Right hindlimb (tissue), 1 donor: ENCODE data around the gene BCAS1.

Source experiments
- DNase-seq: peaks from one replicate; pipeline ENCODE4 v3.0.0-alpha.2; 2018

The BCAS1 gene, protein sequence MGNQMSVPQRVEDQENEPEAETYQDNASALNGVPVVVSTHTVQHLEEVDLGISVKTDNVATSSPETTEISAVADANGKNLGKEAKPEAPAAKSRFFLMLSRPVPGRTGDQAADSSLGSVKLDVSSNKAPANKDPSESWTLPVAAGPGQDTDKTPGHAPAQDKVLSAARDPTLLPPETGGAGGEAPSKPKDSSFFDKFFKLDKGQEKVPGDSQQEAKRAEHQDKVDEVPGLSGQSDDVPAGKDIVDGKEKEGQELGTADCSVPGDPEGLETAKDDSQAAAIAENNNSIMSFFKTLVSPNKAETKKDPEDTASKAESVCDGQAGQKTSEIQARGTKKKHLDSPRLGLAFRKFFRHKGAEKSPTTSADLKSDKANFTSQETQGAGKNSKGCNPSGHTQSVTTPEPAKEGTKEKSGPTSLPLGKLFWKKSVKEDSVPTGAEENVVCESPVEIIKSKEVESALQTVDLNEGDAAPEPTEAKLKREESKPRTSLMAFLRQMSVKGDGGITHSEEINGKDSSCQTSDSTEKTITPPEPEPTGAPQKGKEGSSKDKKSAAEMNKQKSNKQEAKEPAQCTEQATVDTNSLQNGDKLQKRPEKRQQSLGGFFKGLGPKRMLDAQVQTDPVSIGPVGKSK

DNA sequence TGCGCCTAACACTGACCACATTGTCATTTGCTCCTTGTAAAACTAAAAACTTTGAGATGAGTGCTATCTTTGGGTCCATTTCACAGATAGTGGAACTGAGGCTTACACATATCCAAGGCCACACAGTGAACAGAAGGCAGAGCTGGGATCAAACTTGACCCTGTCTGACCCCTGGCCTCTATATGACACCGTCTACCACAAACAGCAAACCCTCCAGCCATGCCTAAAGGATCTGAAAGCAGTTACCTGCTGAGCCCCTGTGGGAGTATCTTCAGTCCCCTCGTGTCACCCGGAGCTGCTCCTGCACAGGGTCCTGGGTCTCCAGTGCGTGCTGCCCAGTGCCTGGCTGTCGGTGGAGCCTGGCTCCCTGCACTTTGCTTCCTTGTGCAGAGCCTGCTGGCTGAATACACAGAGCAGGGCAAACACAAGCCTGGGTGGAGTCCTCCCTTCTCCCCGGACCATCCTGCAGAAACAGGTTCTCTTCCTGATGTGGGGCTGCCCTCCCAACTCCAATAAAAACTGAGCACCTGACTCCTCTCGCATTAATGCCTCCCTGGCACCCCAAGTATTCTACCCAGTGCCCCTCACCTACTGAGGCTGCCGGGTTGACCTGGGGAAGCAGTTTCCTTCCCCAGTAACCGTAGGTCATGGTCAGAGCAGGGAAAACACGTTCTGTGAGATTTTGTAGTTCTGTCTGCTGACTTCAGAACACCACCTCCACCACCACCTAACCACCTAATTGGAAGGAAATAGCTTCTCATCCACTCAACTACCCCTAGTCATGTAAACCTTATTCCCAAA is at the start of gene BCAS1:
Gene BCAS1, minus strand, starts transcription at position 408 of the 801 bp plus-strand sequence. CDS start 11,876 bp downstream, outside the sequence.
- DNase-seq = no peak

DNA sequence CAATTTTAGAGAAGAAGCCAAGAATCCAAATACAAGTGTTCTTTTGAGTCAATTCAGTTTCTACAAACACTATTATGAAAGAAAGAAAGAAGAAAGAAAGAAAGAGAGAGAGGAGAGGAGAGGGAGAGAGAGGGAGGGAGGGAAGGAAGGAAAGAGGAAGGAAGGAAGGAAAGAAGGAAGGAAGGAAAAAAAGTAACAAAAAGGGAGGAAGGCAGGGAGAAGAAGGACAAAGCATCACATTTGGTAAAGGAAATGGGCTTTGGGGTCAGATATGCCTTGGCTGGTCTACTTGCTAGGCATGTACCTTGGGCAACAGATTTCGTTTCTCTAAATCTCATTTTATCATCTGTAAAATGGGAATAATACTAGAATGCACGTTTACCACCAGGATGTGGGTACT is 49.4 kb upstream of the BCAS1 start:
- no peak for DNase-seq

DNA sequence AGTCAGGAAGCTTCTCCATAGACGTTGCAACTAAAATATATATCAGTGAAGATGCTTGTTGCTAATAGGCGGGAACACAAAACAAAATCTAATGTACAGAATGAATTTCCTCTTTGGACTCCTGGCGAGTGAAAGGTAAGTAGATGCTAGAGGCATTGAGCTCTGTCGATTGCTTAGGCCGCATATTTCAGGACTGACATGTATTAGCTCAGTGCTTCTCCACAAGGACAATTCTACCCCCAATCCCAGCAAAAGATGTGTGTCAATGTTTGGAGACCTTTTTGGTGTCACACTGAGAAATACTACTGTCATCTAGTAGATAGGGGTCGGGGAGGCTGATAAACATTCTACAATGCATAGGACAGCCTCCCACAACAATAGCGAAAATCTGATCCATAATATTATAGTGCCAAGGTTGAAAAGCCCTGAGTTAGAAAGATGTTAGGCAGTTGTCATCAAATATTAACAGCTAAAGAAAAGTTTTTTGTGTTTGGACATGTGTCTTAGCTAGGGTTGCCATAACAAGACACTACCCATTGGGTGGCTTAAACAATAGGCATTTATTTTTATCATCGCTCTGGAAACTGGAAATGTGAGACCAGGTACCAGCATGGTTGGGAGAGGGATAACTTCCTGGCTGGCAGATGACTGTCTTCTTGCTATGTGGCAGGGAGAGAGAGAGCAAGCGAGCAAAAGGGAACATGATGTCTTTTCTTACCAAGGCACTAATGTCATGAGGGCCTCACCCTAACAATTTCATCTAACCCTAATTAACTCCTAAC is 48.0 kb upstream of the BCAS1 start:
- no peak for DNase-seq

DNA sequence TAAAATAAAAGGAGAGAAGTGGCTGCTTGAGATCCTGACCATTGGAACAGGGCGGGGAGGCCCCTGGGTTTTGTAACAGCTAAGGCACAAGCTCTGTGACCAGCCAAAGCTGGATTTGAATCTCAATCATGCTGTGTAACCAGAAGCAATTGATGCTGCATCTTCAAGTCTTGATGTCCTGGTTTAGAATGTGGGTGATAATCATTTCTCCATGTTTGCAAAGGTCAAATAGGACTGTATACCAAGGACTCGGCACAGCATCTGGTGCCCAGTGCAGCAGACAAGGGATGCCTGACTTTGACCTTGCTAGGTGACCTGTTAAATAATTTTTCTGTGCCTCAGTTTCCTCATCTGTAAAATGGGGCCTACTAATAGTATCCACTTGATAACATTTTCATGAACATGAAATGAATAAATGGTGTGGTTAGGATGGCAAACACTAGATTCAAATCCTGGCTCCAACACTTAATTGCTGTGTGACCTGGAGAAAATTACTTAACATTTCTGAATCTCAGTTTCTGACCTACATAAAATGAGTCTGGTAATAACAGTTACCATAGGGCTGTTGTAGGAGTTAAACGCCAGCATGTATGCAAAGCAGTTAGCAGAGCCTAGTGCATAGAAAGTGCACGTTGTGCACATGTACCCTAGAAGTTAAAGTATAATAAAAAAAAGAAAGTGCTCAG is 46.3 kb upstream of the BCAS1 start:
- DNase-seq = no peak

DNA sequence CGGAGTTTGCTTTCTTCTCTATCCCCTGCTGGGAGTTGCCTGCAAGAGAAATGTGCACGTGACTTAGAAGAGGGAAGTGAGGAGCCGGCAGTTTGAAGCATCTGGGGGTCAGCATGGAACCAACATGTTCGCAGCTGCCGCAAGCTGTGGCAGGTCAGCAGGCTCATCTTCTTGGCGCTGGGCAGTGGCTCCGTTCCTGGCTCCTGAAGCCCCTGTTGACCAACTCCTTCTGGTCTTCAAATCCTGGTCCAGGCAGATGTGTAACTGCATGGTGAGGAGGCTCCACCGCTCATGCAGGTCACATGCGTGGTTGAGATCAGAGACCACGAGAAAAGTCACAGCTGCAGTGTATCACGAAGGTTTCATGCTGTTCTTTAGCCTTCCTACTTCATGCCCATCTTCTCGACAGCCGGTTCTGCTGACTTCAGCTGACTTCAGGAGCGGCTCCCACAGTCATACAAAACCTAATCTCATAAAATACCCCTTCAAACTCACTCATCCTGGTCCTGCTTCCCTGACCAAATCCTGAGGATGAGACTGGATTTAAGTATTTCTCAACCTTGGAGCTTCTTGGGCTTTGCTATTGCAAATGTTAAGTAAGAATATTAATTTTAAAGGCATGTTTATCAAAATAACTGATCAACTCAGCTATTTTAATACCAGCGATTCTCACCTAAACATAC is 44.9 kb upstream of the BCAS1 start:
- DNase-seq = no peak

DNA sequence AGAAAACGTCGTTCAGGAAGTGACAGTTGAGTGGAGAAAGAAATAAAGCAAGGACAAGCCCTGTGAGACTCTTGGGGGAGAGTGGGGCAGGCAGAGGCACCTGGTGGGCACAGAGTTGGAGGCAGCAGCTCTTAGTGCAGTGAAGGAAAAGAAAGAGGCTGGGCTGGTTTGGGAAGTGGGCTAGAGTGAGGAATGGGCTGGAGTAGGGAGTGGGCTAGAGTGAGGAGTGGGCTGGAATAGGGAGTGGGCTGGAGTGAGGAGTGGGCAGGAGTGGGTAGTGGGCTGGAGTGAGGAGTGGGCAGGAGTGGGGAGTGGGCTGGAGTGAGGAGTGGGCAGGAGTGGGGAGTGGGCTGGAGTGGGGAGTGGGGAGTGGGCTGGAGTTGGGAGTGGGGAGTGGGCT is 43.7 kb upstream of the BCAS1 start:
- no peak for DNase-seq

DNA sequence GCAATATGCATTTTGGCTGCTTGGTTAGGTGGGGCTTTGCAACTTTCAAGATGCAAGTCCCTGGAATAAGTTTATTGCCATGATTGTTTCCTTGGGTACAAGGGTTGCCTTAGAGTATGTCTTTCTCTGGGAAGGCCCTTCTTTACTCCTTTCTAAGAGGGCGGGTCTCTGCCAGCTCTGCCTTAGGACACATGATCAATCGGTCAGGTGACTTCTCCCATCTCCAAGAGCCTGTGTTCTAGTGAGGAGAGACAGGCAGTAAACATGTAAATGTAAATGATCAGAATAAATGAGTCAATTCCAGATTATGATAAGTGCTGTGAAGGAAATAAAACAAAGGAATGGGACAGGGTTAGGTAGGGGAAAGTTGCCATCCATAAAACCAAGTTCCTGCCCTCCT is 43.2 kb upstream of the BCAS1 start:
- no peak for DNase-seq

DNA sequence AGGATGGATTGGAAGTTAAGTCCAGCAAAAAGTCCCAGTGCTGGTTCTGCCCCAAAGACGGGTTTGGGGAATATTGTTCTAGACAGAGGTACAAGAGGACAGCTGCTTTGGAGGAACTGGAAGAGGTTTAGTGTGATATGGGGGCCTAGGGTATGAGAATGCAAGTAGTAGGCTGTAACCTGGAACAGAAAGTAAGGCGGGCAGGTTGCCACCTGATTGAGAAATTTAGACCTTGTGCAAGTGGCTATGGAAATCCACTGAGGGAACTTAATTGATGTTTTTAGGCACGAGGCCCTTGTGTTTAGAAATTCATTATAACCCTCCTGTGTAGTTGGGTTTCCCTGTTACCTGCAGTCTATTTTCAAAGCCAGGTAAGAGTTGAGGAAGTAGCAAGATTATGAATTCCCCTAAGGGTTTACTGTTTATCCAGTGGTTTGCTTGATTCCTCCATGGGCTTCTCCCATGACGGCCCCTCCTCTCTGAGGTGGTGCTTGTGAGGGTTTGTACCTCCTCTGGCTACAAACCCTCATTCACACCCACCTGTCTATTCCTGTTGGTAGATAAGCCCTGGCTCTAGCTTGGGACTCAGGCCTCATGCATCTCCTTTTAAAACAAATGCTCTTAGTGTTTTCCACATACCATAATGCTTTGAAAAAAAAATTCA is 42.0 kb upstream of the BCAS1 start:
- no peak for DNase-seq

DNA sequence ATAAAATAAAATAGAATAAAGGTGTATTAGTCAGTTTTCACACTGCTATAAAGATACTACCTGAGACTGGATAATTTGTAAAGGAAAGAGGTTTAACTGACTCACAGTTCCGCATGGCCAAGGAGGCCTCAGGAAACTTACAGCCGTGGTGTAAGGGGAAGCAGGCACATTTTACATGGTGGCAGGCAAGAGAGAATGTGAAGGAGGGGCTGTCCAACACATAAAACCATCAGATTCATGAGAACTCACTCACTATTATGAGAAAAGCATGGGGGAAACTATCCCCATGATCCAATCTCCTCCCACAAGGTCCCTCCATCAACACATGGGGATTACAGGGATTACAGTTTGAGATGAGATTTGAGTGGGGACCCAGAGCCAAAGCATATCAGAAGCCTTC is 41.1 kb upstream of the BCAS1 start:
- DNase-seq = no peak

DNA sequence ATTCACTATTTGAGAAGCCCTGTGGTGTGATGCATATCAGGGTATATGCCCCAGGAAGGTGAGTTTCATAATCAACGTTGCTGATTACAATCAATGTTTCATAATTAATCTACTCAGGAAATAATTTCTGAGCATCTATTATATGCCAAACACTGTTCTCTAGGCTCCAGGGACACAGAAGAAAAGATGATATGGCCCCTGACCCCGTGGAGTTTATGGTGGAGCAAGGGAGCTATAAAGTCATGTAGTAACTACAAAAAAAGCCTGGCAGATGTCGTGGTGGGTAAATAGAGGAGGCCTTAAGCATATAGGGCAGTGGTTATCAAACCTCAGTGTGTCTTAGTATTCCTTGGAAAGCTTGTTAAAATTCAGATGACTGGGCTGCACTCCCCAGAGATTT is 40.1 kb upstream of the BCAS1 start:
- no peak for DNase-seq

DNA sequence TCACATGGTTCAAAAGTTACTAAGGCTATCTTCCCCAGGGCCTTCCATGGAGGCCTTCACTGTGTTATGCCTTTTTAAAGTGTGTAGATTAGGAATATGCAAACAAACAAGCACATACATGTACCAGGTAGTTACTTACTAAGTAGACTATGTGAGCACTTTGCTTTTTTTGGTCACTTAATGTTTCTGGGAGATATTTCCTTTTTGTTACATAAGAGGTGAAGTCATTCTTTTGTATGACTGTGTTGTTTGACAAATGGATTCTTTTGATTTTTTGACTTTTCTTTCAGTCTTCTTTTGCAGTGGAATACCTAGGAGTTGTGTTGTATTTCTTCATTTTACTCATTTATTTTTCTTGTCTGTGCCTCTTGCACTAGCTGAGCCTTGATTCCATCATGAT is 39.6 kb upstream of the BCAS1 start:
- DNase-seq = no peak

DNA sequence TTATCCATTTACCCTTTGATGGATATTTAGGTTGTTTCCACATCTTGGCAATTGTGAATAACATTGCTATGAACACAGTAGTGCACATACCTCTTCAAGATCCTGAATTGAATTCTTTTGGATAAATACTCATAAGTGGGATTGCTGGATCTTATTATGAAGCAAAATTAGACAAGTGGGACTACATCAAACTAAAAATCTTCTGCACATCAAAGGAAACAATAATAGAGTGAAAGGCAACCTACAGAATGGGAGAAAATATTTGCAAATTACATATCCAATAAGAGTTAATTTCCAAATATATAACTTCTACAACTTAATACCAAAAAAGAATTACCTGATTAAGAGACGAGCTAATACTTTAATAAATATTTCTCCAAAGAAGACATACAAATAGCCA is 38.4 kb upstream of the BCAS1 start:
- DNase-seq = no peak

DNA sequence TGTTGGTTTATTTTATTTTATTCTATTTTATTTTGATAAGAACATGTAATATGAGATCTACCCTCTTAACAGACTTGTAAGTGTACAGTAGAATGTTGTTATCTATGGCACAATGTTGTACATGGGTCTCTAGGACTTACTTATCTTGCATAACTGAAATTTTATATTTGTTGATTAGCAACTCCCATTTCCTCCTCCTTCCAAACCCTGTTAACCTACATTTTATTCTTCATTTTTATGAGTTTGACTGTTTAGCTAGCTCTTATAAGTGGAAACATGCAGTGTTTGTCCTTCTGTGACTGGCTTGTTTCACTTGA is 37.9 kb upstream of the BCAS1 start:
- DNase-seq = no peak

DNA sequence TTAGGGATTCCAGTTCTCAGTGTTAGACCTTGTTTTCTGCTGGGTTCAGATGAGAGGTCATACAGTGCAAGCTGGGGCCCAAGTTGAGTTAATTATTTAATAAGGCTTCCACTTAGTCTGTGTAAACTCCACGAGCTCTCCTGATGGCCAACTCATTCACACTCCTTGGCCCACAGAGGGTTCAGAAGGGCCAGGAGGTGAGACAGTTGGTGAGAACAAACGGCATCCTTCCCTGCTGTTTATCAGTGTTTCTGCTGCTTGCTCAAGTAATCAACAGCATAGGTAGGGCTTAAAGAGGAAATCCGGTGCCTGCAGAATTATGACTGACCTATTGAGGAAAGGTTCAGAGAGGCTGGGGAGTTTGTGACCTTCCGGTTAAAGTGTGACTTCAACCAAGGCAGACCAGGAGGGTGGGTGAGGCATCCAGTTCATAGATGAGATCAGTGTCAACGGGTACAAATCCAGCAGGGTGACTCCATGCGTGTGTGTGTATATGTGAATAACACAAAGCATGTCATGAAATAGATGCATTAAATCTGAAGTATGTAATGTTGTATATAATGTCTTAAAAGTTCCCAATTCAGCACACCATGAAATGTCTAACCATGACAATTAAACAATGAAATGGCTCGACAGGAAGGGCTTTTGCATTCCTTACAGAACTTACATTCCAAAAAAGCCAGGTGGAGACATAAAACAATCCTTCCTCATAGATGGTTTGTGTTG is 37.4 kb upstream of the BCAS1 start:
- no peak for DNase-seq

DNA sequence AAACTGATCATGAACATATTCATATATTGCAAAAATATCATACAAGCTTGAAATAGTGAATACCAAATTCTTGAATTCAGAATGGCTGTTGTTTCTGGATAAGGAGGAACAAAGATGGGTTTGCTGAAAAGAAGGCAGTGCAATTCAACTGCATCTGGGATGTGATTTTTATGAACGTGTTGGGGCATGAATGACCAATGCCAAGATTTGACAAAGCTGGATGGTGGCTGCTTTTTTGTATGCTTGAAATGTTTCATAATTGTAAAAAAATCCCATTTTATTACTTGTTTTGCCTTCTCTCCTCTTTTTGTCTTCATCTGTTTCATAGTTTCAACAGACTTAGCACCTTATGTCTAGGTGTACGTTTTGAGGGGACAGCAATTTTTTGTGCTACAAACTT is 36.8 kb upstream of the BCAS1 start:
- DNase-seq = no peak

DNA sequence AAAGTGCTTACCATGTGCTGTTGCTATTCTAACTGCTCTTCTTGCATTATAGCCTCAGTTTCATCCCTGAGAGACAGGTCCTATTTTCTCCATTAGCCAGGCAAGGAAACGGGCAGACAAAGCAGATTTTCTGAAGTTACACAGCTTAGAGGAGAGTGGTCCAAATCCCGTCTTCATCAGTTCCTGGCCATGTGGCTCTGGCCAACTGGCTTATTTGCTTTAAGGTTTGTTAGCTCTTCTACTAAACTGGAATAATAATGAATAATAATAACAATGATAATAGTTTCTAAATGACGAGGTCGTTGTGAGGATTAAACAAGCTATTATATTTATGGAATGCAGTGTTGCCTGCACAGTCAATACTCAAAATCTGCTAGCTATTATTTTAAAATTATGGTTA is 35.8 kb upstream of the BCAS1 start:
- no peak for DNase-seq

DNA sequence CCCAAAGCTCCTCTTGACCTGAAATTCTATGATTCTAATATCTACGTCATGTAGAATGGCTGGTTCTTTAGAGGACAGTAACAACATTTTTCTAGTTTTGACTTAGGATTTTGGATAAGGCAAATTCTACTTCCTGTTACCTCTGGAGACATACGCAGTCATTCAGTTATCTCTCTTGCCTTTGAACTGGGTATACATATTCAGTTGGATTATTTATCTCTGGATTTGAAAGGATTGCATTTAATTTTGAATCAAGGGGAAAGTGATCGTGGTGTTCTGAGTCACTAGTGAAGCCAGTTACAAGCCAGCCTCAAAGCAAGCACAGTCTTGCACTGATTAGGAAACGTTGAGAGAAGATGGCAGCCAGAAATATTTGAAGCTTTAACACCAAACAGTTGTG is 35.3 kb upstream of the BCAS1 start:
- DNase-seq = no peak

DNA sequence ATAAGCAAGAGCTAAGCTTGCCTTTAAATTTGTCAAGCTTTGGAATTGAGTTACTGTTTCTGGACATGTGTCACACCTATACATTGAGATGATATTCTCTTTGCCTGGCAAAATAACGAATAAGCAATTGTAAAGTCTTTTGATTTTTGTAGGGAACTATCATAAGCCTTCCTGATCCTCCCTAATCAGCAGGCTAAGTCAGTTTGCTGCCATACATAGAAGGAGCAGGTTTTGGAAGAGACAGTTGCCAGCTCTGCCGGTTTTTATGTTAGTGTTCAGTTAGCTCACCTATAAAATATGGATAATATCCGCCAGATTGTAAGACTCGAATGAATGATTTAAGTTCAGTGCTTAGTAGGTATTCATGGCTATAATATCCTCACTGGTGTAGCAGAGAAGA is 34.4 kb upstream of the BCAS1 start:
- DNase-seq = no peak

DNA sequence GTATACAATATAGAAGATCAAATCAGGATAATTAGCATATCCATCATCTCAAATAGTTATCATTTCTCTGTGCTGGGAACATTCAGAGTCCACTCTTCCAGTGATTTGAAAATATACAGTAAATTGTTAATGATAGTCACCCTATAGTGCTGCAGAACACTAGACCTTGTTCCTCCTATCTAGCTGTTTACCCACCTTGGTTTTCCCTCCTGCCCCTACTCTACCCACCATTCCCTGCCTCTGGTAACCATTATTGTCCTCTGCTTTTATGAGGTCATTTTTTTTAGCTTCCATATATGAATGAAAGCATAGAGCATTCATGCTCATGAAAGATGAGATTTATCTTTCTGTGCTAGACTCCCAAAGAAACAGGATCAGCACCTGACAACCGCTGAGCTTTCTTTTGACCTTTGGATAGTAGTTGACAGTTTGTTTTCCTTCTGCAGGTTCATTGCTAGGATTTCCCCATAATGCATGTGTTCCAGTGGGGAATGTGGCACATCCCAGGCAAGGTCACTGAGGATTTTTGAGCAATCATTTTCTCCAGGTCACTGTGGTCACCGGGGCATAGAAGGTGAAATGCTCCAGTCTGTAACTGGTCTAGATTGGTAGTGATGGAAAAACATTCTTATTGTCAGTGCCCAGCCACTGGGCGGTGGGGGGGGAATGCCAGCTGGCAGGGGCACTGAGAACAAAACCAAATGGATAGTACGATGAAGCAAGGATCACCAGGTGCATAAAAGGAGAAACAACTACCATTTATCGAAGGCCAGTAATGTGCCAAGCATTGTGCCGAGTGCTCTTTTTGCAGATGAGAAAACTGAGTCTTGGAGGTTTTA is 33.6 kb upstream of the BCAS1 start:
- no peak for DNase-seq
